ENCODE data around the gene NEUROD6. TPM values are rescaled to one million over a fixed set of nuclear protein-coding genes. Genes with fewer than 3 reads are reported as not detected.

NEUROD6 gene
- total RNA-seq, 2 donors from 2014 or later: not detected

GRCh38 chr7:31307972-31308371, 32.6 kb downstream of the NEUROD6 start:
- Histone ChIP-seq H3K4me1 (ENCODE audit: control insufficient read depth in 1 of 2, low read depth in 2 of 2) (no peaks in the 10 kb centered on the region), H3K4me3 (no peak overlapping the region), H3K27me3 (replicated peaks; ENCODE audit: insufficient read depth) (no peaks in the 10 kb centered on the region), H3K9me3 (no peaks in the 10 kb centered on the region), H3K27ac (no peak overlapping the region), H3K36me3 (no peaks in the 10 kb centered on the region)
- no peak for DNase-seq (ENCODE audit: low spot score)
- no peak for ATAC-seq (ENCODE audit: insufficient number of reproducible peaks, low FRiP score, low read depth)
- TF ChIP-seq CTCF (IDR thresholded peaks at IDR 0.05): no peak

GRCh38 chr7:31305260-31305659, 35.3 kb downstream of the NEUROD6 start:
- DNase-seq (ENCODE audit: low spot score) (no peak), ATAC-seq (ENCODE audit: insufficient number of reproducible peaks, low FRiP score, low read depth) (no peak)
- Histone ChIP-seq H3K4me1 (ENCODE audit: control insufficient read depth in 1 of 2, low read depth in 2 of 2) (no peaks in the 10 kb centered on the region), H3K27ac (no peak overlapping the region), H3K9me3 (no peaks in the 10 kb centered on the region), H3K36me3 (no peaks in the 10 kb centered on the region), H3K4me3 (no peak overlapping the region), H3K27me3 (replicated peaks; ENCODE audit: insufficient read depth) (no peaks in the 10 kb centered on the region)
- no peak for TF ChIP-seq CTCF (IDR thresholded peaks at IDR 0.05)

- H3K27ac ChIP-seq: no peak overlapping the region
- TF ChIP-seq CTCF (IDR thresholded peaks at IDR 0.05): no peak
- H3K36me3 ChIP-seq: no peaks in the 10 kb centered on the region
- H3K9me3 ChIP-seq: no peaks in the 10 kb centered on the region
- no peaks in the 10 kb centered on the region for H3K27me3 ChIP-seq (replicated peaks; ENCODE audit: insufficient read depth)
- no peak overlapping the region for H3K4me3 ChIP-seq
- DNase-seq (ENCODE audit: low spot score) (no peak), ATAC-seq (ENCODE audit: insufficient number of reproducible peaks, low FRiP score, low read depth) (no peak)
- H3K4me1 ChIP-seq (ENCODE audit: control insufficient read depth in 1 of 2, low read depth in 2 of 2): no peaks in the 10 kb centered on the region
Measured at GRCh38 chr7:31304446-31304845, 36.1 kb downstream of the NEUROD6 start.

- Histone ChIP-seq H3K36me3 (no peaks in the 10 kb centered on the region), H3K4me1 (ENCODE audit: control insufficient read depth in 1 of 2, low read depth in 2 of 2) (no peaks in the 10 kb centered on the region), H3K9me3 (no peaks in the 10 kb centered on the region), H3K27ac (no peak overlapping the region), H3K4me3 (no peak overlapping the region), H3K27me3 (replicated peaks; ENCODE audit: insufficient read depth) (no peaks in the 10 kb centered on the region)
- ATAC-seq (ENCODE audit: insufficient number of reproducible peaks, low FRiP score, low read depth) (no peak), DNase-seq (ENCODE audit: low spot score) (no peak)
- TF ChIP-seq CTCF (IDR thresholded peaks at IDR 0.05): no peak
Measured at GRCh38 chr7:31302356-31302755, 38.2 kb downstream of the NEUROD6 start.

GRCh38 chr7:31299336-31299735, 41.2 kb downstream of the NEUROD6 start:
- H3K36me3 ChIP-seq: no peaks in the 10 kb centered on the region
- H3K27ac ChIP-seq: no peak overlapping the region
- DNase-seq (ENCODE audit: low spot score) (no peak), ATAC-seq (ENCODE audit: insufficient number of reproducible peaks, low FRiP score, low read depth) (no peak)
- no peaks in the 10 kb centered on the region for H3K9me3 ChIP-seq
- no peak overlapping the region for H3K4me3 ChIP-seq
- no peaks in the 10 kb centered on the region for H3K27me3 ChIP-seq (replicated peaks; ENCODE audit: insufficient read depth)
- TF ChIP-seq CTCF (IDR thresholded peaks at IDR 0.05): no peak
- H3K4me1 ChIP-seq (ENCODE audit: control insufficient read depth in 1 of 2, low read depth in 2 of 2): no peaks in the 10 kb centered on the region
